CD4-positive, alpha-beta T cell treated with Interleukin-15 for 4 hours (primary cell): Measurements from ENCODE around the gene CD79A.

Experiments
- DNase-seq: peaks from one replicate; pipeline ENCODE4 v3.0.0-alpha.2; 2020; ENCODE audit warnings: low spot score

Gene CD79A

DNA sequence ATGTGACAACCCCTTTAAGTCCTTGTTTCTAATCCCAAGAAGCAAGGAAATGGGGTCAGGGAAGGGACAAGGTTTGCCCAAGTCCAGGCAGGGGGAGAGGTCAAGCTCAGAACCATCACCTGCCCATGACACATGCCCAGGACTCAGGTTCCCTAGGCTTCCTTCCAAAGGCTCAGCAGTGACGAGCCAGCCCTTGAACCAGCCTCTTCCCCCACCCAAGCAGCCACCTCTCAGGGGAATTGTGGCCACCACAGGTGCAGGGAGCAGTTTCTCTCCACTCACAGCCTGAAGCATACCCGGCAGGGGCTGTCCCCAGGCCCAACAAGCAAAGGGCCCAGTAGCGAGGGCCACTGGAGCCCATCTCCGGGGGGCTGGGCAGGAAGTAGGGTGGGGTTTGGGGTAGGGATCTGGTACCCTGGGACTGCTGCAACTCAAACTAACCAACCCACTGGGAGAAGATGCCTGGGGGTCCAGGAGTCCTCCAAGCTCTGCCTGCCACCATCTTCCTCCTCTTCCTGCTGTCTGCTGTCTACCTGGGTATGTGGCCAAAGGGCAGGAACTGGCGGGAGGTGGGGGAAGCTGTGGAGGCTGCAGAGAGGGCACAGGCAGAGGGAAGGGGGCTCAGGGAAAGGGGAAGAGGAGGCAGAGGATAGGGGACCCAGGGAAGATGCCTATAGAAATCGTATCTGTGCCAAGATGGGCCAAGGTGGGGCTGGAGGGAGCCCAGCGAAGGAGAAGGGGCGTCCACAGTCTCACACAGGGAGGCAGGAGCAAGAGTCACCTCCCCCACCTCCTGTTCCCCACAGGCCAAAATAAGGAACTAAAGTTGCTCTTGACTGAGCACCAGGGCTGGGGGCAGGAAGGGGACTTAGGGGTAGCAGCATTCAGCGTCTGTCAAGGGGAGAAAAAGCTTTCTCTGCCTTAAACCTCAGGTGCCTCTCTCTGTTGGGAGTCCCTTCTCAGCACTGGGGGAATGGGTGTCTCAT lies at the start of gene CD79A:
Gene CD79A (plus strand): TSS at position 433 of the 986 bp plus-strand sequence. CDS start 26 bp downstream, at position 459.
- DNase-seq = no peak

- DNase-seq = no peak
Observed at GRCh38 chr19:41837981-41838708, 38.9 kb upstream of the CD79A start.

- DNase-seq = no peak
Observed at GRCh38 chr19:41839211-41839610, 37.9 kb upstream of the CD79A start.

DNA sequence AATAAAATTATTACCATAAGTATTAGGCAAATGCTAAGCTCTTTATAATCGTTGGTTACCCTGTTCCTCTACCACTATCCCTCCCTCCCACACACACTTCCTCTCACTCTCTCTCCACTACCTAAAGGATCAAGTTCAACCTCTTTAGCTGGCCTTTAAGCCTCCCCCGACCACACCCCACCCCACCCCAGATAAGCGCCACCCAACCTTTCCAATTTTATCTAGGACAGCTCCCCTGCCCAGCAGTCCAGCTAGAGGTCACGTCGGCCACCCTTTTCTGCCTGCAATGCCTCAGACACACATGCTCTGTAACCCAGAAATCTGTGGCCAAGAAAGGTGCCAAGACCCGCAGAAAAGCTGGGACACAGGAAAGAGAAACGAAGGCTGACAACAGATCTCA lies 33.7 kb upstream of the CD79A start:
- DNase-seq = no peak

- DNase-seq = no peak
Observed at GRCh38 chr19:41844601-41845000, 32.5 kb upstream of the CD79A start, which contains the start of gene LYPD4. LYPD4 (minus strand) TSS chr19:41844683; CDS start chr19:41839285, 5,398 bp downstream.

DNA sequence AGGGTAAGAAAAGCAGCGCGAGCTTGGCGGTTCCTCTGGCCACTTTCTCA lies 32.3 kb upstream of the CD79A start, which contains the start of gene DMRTC2:
Gene DMRTC2 (plus strand): TSS at position 42 of the 50 bp plus-strand sequence. CDS start 2,387 bp downstream, outside the sequence.
- no peak for DNase-seq

GRCh38 chr19:41845051-41845590 lies 32.0 kb upstream of the CD79A start:
- no peak for DNase-seq

GRCh38 chr19:41847351-41848105 lies 29.6 kb upstream of the CD79A start:
- DNase-seq = no peak

DNA sequence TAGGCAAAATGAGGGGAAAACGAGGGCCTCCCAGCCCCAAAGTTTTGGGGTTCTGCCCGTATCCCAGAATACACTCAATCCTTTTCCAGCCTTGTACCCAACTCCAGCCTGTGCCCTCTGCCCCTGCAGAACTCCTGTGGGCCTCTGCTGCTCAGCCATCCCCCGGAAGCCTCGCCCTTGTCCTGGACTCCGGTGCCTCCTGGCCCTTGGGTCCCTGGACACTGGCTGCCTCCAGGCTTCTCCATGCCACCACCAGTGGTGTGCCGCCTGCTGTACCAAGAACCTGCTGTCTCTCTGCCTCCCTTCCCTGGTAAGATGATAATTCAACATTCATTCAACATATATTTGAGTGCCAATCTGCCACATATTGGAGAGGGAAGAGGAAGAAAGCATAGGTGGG lies 28.4 kb upstream of the CD79A start:
- DNase-seq = no peak

- DNase-seq = no peak
Observed at GRCh38 chr19:41849067-41849466, 28.0 kb upstream of the CD79A start.

- no peak for DNase-seq
Observed at GRCh38 chr19:41850381-41850780, 26.7 kb upstream of the CD79A start.

DNA sequence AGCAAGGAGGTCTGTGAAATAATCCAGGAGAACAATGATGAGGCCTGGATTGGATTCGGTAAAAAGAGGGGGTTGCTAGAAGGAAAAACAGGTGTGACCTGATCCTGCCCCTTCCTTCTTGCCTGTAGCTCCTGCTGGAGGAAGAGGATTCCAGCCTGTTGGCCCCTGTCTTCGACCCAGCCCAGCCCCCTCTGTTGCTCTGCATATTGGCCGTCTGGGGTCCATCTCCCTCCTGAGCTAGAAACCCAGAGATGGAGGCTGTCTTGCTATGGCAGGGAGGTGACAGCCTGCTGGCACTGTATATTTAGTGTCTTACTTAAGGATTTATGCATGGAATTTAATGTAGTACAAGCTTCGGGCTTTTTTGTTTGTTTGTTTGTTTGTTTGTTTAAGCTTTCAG lies 25.6 kb upstream of the CD79A start:
- DNase-seq = no peak

DNA sequence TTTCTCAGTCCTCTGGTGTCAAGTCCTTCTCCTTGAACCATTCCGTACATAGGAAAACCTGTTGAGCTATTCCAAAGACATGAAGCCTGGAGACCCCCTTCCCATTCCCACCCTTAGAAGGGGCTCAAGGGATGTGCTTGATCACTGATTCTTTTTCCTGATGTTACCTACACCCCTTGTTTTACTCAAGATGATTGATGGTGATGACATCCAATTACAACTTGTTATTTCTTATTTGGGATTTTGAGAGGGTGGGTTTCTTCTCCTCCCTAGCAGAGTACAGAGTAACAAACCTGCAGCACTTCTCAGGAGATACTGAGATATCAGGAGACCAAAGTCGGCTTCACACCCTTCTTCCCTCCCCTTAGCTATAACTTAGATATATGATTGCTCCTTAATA lies 23.7 kb upstream of the CD79A start:
- no peak for DNase-seq

DNA sequence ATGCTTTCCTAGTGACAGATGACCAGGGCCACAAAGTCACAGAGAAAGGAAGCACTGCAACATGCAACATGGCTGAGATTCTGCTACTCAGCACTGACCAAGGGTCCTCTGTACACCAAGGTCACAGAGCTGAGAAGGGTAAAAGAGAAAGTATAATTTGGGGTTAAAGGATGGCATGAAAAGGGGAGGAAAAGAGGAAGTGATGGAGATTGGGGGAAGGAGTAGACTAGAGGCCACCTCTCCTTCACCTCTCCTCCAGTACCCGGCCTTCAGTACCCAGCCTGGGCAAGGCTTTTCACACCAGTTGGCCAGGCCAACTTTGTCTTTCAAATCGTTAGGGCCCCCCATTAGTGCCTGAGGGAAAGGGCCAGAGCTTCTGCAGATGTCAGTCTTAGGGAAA lies 23.3 kb upstream of the CD79A start:
- no peak for DNase-seq

DNA sequence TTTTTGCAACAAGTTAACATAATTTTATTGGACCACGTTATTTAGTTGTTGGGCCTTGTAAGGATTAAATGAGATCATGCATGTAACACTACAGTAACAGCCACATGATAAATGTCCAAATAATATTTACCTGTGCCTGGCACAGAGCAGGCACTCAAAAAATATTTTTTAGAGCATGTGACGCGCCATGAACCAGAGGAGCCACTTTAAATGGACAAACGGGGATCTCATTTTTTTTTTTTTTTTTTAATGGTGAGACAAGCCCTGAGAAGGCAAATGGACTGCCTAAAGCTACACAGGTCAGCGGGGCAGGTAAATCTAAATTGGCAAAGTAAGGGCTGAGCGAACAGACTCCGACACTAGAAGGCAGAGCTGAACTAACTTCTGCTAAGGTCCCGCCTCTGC lies 17.9 kb upstream of the CD79A start:
- DNase-seq = no peak

DNA sequence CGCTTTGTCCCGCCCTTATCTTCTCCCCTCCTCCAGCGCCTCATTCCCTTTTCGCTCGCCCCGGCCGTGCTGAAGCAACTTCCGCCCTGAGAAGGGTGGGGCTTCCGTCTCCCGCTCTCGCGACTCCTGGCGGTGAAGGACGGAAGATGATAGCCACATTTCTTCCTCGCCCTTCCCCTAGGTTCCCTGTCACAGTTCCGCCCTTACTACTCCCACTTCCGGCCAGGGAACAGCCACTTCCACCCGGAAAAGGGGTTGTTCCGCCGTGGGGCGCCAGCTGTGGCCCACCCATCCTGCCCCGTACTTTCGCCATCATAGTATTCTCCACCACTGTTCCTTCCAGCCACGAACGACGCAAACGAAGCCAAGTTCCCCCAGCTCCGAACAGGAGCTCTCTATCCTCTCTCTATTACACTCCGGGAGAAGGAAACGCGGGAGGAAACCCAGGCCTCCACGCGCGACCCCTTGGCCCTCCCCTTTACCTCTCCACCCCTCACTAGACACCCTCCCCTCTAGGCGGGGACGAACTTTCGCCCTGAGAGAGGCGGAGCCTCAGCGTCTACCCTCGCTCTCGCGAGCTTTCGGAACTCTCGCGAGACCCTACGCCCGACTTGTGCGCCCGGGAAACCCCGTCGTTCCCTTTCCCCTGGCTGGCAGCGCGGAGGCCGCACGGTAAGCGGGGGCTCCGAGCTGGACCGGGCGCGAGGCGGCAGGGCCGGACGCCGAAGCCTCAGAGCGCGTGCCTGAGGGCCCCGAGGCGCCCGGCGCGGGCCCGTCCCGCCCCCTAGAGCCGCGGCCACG lies 17.3 kb upstream of the CD79A start, which contains the start of gene RPS19:
Gene RPS19 (plus strand): TSS at position 638 of the 801 bp plus-strand sequence. CDS start 520 bp downstream, outside the sequence.
- peak; percentile 98 for DNase-seq

- peak; percentile 16 for DNase-seq
Observed at GRCh38 chr19:41860419-41861115, 16.5 kb upstream of the CD79A start.

DNA sequence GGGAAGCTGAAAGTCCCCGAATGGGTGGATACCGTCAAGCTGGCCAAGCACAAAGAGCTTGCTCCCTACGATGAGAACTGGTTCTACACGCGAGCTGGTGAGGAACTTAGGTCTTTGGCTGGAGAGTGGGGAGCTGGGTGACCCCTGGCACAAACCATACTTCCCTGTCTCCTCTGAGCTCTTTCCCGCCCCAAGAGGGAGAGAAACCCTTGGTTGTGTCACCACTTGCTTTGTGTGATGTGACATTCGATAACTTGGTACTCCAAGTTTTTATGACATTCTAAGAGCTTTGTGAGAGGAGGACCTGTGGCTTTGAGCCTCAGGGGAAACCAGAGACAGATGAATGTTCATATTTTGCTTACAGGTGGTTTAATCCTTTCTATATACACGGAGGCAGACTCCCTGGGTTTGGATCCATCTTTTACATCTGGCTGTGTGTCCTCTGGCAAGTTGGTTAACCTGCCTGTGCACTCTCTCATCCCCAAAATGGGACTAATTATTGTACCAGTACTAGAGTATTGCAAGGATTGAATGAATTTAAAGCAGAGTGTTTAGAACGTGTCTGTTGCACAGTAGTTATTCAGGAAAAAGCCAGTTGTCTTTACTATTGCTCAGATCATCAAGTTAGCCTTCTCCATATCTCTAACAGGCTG lies 15.8 kb upstream of the CD79A start:
- no peak for DNase-seq

GRCh38 chr19:41861846-41862245 lies 15.2 kb upstream of the CD79A start:
- no peak for DNase-seq

DNA sequence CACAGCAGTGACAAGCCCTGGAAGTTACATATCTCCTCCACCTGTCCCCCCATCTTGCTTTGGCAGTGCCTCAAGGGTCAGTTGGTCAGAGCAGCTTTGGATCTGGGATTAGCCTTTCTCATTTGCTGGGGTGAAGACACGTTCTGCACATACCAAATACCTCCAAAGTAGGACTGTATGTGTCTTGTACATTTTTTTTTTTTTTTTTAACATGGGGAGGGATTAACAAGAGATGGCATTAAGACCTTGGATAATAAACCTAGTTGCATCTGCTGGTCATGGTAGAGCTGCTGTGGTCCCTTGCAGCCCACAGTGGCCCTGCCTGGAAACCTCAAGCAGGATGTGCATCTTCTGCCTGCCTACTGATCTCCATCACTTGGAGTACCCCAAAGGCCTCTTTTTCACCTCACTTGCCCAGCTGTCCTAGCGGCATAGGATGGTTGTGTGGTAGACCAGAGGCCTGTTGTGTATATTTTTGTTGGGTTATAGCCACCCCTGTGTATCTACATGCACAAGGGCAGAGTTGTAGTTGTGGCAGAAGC lies 14.6 kb upstream of the CD79A start:
- DNase-seq = no peak
